Rectal smooth muscle tissue (tissue), 1 donor: ENCODE data around the gene DNAJC25.

ENCODE experiments used
- H3K27ac ChIP-seq: one replicate; pipeline ENCODE4 v1.7.0; 2013; ENCODE audit warnings: low read depth, low read length, inconsistent platforms
- H3K27me3 ChIP-seq: one replicate; pipeline ENCODE4 v1.7.0; 2013; ENCODE audit warnings: low read length; ENCODE audit not compliant: control insufficient read depth, insufficient read depth
- H3K36me3 ChIP-seq: one replicate; pipeline ENCODE4 v1.7.0; 2013; ENCODE audit warnings: low read length; ENCODE audit not compliant: control insufficient read depth, insufficient read depth
- H3K4me1 ChIP-seq: one replicate; pipeline ENCODE4 v1.7.0; 2013; ENCODE audit warnings: low read length; ENCODE audit not compliant: control insufficient read depth, insufficient read depth
- H3K4me3 ChIP-seq: one replicate; pipeline ENCODE4 v1.7.0; 2013; ENCODE audit warnings: low read length
- H3K9ac ChIP-seq: one replicate; pipeline ENCODE4 v1.7.0; 2013; ENCODE audit warnings: low read length

Gene DNAJC25

GRCh38 chr9:111632060-111632459 is 926 bp downstream of the DNAJC25 start:
- Histone ChIP-seq H3K27me3 (no peaks in the 10 kb centered on the region), H3K36me3 (no peaks in the 10 kb centered on the region), H3K4me3 (peak overlapping the region; percentile 81), H3K27ac (no peak overlapping the region), H3K9ac (peak overlapping the region; percentile 82), H3K4me1 (no peaks in the 10 kb centered on the region)

GRCh38 chr9:111632695-111633388 is 1.7 kb downstream of the DNAJC25 start:
- Histone ChIP-seq H3K4me1 (no peaks in the 10 kb centered on the region), H3K36me3 (no peaks in the 10 kb centered on the region), H3K9ac (no peak overlapping the region), H3K27me3 (no peaks in the 10 kb centered on the region), H3K4me3 (peak overlapping the region; percentile 81), H3K27ac (no peak overlapping the region)

GRCh38 chr9:111633389-111633736 is 2.2 kb downstream of the DNAJC25 start:
- Histone ChIP-seq H3K4me1 (no peaks in the 10 kb centered on the region), H3K4me3 (no peak overlapping the region), H3K36me3 (no peaks in the 10 kb centered on the region), H3K27ac (no peak overlapping the region), H3K27me3 (no peaks in the 10 kb centered on the region), H3K9ac (no peak overlapping the region)

- Histone ChIP-seq H3K4me3 (no peak overlapping the region), H3K27me3 (no peaks in the 10 kb centered on the region), H3K9ac (no peak overlapping the region), H3K4me1 (no peaks in the 10 kb centered on the region), H3K36me3 (no peaks in the 10 kb centered on the region), H3K27ac (no peak overlapping the region)
These were observed 3.7 kb downstream of the DNAJC25 start for GRCh38 chr9:111634860-111635259.

- Histone ChIP-seq H3K27ac (no peak overlapping the region), H3K36me3 (no peaks in the 10 kb centered on the region), H3K4me3 (no peak overlapping the region), H3K9ac (no peak overlapping the region), H3K4me1 (no peaks in the 10 kb centered on the region), H3K27me3 (no peaks in the 10 kb centered on the region)
These were observed 6.4 kb downstream of the DNAJC25 start for GRCh38 chr9:111637421-111637950.

DNA sequence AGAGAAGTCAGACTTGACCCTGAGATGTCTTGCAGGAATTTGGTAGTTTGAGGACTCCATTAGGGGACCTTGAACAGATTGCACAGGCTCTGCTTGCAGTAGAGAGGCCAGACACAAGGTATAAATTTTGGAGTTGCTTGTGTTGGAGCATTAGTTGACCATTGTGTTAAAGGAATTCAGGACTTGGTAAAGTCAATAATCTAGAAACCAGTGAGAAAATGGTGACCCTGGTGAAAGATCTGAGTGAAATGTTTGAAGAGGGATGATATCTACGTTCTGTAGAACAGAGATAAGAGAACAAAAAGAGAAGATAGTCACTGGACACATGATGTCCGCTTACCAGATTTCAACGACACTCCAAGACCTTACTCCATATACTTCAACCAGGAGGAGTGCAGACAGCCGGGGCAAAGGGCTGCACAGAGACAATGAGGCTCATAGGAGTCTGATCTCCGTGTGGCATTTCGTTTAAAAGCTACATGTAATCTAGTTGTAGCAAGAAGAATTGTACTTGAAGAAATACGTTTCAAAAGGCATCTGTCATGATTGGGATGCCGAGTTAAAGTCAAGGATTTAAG is 13.2 kb downstream of the DNAJC25 start:
- Histone ChIP-seq H3K9ac (no peak overlapping the region), H3K27me3 (no peaks in the 10 kb centered on the region), H3K36me3 (peaks cover 2% of the 10 kb centered on the region), H3K4me1 (no peaks in the 10 kb centered on the region), H3K4me3 (no peak overlapping the region), H3K27ac (no peak overlapping the region)

- no peaks in the 10 kb centered on the region for H3K4me1 ChIP-seq
- no peak overlapping the region for H3K9ac ChIP-seq
- no peak overlapping the region for H3K4me3 ChIP-seq
- H3K27ac ChIP-seq: no peak overlapping the region
- peaks cover 5% of the 10 kb centered on the region for H3K36me3 ChIP-seq
- no peaks in the 10 kb centered on the region for H3K27me3 ChIP-seq
These were observed 14.7 kb downstream of the DNAJC25 start for GRCh38 chr9:111645806-111646205.

- no peaks in the 10 kb centered on the region for H3K4me1 ChIP-seq
- no peak overlapping the region for H3K9ac ChIP-seq
- H3K27ac ChIP-seq: no peak overlapping the region
- H3K4me3 ChIP-seq: no peak overlapping the region
- H3K36me3 ChIP-seq: peaks cover 5% of the 10 kb centered on the region
- no peaks in the 10 kb centered on the region for H3K27me3 ChIP-seq
These were observed 15.3 kb downstream of the DNAJC25 start for GRCh38 chr9:111646417-111646816.

GRCh38 chr9:111648066-111648465 is 16.9 kb downstream of the DNAJC25 start:
- no peak overlapping the region for H3K27ac ChIP-seq
- H3K36me3 ChIP-seq: peaks cover 5% of the 10 kb centered on the region
- H3K4me1 ChIP-seq: no peaks in the 10 kb centered on the region
- H3K4me3 ChIP-seq: no peak overlapping the region
- H3K9ac ChIP-seq: no peak overlapping the region
- no peaks in the 10 kb centered on the region for H3K27me3 ChIP-seq

GRCh38 chr9:111649016-111649415 is 17.9 kb downstream of the DNAJC25 start:
- no peaks in the 10 kb centered on the region for H3K4me1 ChIP-seq
- H3K27ac ChIP-seq: no peak overlapping the region
- no peak overlapping the region for H3K4me3 ChIP-seq
- H3K36me3 ChIP-seq: peaks cover 5% of the 10 kb centered on the region
- H3K9ac ChIP-seq: no peak overlapping the region
- no peaks in the 10 kb centered on the region for H3K27me3 ChIP-seq

DNA sequence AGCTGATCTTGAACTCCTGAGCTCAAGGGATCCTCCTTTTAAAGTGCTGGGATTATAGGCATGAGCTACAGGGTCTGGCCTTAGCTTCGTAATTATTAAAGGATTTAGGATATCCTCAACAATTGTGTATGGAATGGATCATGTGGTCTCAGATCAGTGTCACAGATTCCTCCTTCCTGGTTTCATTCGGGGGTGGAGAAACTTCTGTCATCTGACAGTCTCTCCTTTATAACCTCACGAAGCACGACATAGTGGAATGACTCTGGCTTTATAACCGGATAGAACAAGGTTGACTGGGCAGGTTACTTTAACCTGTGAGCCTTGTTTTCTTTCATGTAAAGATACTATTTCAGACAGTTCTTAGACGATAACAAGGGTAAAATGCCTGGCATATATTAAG is 25.9 kb downstream of the DNAJC25 start:
- no peak overlapping the region for H3K9ac ChIP-seq
- no peak overlapping the region for H3K27ac ChIP-seq
- H3K4me1 ChIP-seq: no peaks in the 10 kb centered on the region
- no peaks in the 10 kb centered on the region for H3K27me3 ChIP-seq
- peaks cover 3% of the 10 kb centered on the region for H3K36me3 ChIP-seq
- H3K4me3 ChIP-seq: no peak overlapping the region

GRCh38 chr9:111658943-111659342 is 27.8 kb downstream of the DNAJC25 start:
- H3K4me3 ChIP-seq: no peak overlapping the region
- no peak overlapping the region for H3K27ac ChIP-seq
- peaks cover 3% of the 10 kb centered on the region for H3K36me3 ChIP-seq
- H3K4me1 ChIP-seq: peaks cover 2% of the 10 kb centered on the region
- H3K9ac ChIP-seq: no peak overlapping the region
- H3K27me3 ChIP-seq: no peaks in the 10 kb centered on the region

GRCh38 chr9:111659691-111660090 is 28.6 kb downstream of the DNAJC25 start:
- Histone ChIP-seq H3K4me1 (peaks cover 2% of the 10 kb centered on the region), H3K27ac (no peak overlapping the region), H3K27me3 (no peaks in the 10 kb centered on the region), H3K9ac (no peak overlapping the region), H3K36me3 (peaks cover 3% of the 10 kb centered on the region), H3K4me3 (no peak overlapping the region)
